GF-D8 (cell line): ENCODE data around the gene CEP295NL.
"Not testable (repeated sequence)": the region's sequence is repeated elsewhere in the genome, so short reads cannot be mapped to it uniquely, and the experiment has no call there.

Experiments used
- DNase-seq: peaks from one replicate; lab custom pipeline; 2025; lab: John Stamatoyannopoulos, UW

The CEP295NL gene

DNA sequence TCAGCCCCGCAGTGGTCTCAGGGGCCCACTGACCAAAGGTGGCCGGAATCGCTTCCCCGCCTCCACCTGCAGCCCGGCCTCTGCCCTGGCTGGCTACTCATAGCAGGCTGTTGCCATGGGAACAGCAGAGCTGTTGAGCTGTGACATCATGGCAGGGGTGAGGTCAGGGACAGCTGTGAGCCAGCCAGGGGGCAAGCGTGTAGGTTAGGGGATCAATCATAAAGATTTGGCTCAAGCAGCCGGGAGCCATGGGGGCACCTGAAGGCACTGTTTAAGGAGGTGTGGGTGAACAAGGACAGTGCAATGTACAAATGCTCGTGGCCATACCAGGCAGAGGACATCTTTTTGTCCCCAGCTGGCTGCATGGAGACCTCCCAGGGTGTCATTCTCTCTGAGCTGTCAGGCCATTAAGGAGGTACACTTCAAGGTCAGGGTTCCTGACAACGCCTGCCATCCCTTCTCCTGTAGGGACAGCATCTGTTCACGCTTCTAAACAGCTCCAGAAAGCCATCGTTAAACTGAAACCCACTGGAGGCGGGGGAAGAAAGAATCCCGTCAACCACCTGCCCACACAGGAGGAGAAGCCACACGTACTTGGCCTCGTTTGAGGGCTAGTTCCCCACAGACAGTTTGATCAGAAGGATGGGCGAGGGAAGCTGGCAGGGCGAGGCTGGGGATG is at the start of gene CEP295NL:
CEP295NL (minus strand) TSS at position 101 of the 679 bp plus-strand sequence. CDS start 1,373 bp downstream, outside the sequence.
- DNase-seq, result no peak

DNA sequence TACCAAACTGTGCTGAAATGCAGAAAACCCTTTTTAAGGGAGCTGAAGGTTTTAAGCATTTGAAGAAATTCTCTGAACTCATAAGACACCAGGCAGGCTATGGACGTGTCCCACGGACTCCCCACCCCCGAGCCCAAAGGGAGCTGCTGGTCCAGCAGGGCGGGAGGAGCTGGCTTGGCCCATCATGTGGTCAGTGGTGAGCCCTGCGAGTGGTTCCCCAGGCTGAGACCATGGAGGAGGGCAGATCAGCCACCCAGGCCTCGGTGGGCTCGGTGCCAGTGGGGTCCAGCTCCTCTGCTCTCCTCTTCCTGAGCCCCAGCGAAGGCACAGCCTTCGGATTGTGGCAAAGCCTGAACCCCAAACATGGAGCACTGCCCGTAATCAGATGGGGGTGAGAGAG is 49.7 kb upstream of the CEP295NL start:
- DNase-seq, result no peak

DNA sequence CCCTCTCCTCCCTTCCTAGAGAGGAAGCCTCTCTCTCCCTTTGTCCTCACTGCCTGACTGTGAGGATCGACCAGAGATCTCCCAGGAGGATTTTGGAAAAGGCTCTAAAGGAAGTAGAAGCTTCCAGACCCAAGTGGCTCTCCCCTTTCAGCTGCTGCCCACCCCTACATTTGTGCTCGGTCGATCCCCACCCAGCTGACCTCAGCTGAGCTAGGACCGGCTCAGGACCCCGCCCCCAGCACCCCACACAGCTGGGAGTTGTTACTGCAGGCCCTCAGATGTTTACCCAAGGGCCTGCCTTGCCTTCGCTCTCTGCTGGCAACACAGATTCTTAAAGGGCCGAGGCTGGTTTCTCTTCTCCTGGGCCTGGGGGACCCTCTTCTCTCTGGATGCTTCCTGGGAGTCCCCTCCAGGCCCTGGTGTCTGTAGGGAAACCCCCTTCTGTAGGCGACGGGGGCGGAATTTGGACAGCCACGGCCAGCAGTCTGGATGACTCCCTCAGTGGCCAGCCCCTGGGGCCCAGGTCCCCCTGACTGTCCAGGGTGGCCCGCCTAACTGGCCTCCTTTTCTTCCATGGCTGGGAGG is 49.1 kb upstream of the CEP295NL start:
- DNase-seq, result no peak

DNA sequence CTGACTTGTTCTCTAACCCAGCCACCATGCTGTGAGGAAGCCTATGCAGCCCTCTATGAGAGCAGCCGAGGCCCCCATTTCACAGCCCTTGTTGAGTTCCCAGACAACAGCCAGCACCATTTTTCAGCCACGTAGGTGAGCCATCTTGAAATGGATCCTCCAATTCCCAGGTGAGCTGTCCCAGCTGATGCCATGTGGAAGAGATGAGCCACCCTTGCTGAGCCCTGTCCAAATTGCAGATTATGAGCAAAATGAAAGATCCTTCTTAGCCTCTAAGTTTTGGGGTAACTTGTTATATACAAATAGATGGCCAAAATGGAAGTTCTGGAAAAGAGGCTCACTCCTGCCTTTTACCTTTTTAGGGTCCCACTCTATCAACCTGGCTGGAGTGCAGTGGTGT is 47.9 kb upstream of the CEP295NL start:
- no peak for DNase-seq

DNA sequence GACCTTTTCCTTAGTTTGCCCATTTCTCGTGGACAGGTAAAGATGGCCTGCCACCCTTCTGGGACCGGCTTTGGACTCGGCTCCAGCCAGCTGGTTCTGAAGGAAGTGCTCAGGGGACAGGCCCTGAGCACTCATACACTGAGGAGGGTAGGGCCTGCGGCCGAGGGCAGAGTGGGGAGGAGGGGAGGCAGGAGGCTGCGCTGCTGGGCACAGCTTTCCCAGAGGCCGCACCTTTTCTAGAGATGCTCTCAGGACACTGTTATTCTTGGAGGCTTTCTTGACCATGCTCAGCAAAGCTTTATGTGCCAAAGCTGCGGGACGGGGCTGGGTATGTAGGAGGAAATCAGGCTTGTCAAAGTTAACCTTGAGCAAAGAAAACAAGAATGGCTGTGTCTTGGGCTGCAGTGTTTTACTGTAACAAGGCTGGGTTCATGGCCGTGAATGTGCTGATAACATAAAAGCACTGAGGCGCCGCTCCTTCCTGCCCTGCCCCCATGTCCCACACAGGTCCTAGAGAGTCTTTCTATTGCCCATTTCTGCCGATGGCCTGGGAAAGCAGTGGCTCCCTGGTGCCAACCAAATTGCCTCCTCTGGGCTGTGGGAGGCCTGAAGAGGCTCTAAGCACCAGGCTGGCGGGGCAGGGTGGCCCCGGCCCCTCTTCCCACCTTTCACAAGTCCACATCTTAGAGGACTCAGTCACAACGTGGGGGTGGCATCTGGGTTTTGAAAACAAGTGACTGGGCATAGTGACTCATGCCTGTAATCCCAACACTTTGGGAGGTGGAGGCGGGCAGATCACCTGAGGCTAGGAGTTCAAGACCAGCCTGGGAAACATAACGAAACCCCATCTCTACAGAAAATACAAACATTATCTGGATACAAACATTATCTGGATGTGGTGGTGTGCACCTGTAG is 44.5 kb upstream of the CEP295NL start:
- DNase-seq, result no peak

GRCh38 chr17:78946631-78947030 is 43.6 kb upstream of the CEP295NL start:
- no peak for DNase-seq

DNA sequence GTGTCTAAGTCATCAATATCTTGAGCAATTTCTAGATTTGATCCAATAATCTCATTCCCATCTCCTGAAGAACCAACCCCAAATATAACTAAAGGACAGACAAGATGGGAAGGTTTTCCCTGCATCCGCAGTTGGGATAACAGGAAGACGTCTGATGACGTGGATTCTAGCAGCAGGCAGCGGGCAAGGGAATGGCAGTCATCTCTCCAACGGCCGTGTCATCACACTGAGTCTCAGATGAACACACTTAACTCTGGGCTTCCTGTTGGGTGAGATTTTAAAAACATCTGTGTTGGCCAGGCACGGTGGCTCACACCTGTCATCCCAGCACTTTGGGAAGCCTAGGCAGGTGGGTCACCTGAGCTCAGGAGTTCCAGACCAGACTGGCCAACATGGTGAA is 43.1 kb upstream of the CEP295NL start:
- DNase-seq, result no peak

DNA sequence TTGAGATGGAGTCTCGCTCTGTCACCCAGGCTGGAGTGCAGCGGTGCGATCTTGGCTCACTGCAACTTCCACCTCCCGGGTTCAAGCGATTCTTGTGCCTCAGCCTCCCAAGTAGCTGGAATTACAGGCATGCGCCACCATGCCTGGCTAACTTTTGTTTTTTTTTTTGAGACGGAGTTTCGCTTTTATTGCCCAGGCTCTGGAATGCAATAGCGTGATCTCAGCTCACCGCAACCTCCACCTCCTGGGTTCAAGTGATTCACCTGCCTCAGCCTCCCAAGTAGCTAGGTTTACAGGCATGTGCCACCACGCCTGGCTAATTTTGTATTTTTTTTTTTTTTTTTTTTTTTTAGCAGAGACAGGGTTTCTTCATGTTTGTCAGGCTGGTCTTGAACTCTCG is 42.5 kb upstream of the CEP295NL start:
- DNase-seq, result not testable (repeated sequence)

DNA sequence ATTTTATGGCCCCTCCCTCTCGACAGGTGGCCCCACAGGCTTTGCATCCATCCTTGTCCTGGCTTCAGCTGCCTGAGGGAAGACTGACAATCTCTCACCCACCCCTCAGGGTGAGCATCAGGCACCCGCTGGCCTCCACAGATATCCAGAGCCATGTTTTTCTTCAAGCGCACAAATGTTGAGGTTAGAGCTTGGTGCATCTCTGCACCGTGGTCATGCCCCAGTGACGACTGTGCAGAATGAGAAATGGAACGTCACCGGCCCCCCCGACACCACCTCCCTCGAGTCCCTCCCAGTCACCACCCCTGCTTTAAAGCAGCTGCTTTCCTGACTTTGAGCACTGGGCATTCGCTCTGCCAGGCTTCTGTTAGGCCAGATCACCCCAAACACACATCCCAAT is 42.0 kb upstream of the CEP295NL start:
- DNase-seq, result no peak

GRCh38 chr17:78944026-78944425 is 41.0 kb upstream of the CEP295NL start:
- DNase-seq, result no peak

- DNase-seq, result no peak
Observed at GRCh38 chr17:78940708-78941107, 37.7 kb upstream of the CEP295NL start.

GRCh38 chr17:78940258-78940657 is 37.3 kb upstream of the CEP295NL start:
- no peak for DNase-seq

GRCh38 chr17:78939615-78940014 is 36.6 kb upstream of the CEP295NL start:
- DNase-seq, result no peak

GRCh38 chr17:78937561-78937960 is 34.6 kb upstream of the CEP295NL start:
- DNase-seq, result no peak

DNA sequence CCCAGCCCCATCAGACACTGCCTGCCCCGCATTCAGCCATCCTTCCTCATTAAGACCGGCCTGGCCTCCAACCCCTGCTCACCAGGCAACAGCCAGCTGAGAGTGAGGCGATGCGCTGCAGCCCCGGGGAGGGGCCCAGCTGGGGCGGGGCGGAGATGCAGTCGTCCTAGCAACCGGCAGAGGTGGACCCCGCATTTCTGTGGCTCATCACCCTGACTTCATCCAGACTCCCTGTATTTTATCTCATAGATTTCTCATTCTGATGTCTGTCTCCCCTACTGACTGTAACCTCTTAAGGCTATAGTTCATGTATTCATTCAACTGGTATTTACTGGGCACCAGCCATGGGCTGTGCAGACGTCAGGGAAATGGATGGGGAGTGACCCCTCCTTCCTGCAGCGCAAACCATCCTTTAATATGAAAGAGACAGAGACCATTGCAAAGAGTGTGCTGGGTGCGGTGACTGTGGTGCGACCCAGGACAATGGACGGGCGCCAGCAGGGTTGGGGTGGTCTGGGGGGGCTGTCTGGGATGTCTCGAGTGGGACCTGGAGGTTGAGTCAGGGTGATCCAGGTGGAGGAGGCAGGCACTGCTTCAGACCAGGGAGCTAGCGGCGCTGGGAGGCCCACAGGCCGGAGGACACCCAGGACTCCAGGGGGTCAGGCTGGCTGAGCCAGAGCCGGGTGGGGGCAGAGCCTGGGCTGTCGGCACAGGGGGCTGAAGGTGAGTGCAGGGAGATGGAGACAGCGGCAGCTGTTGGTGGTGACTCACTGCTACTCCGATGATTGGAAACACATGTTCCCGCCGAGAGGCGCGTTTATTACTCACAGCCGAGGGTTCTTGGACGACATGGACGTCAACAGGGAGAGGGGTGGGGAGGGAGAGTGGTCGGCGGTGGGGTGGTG is 32.7 kb upstream of the CEP295NL start:
- no peak for DNase-seq

GRCh38 chr17:78934681-78935418 is 31.8 kb upstream of the CEP295NL start:
- no peak for DNase-seq

GRCh38 chr17:78933959-78934568 is 31.1 kb upstream of the CEP295NL start:
- DNase-seq, result peak; percentile 9

GRCh38 chr17:78933025-78933958 is 30.3 kb upstream of the CEP295NL start:
- peak; percentile 21 for DNase-seq
